GM21723 (cell line): ENCODE results near the gene KLHL33.

ENCODE experiments used
- ATAC-seq: cut with Tn5 transposase; IDR thresholded peaks from one replicate; pipeline ENCODE4 v1.9.1; 2021; ENCODE audit warnings: mild to moderate bottlenecking, moderate library complexity; ENCODE audit not compliant: unreplicated experiment

KLHL33 gene

GRCh38 chr14:20376071-20376588, 59.8 kb downstream of the KLHL33 start:
- ATAC-seq = no peak
